HepG2 (cell line): Measurements from ENCODE around the gene RIPOR1. TPM values are rescaled to one million over a fixed set of nuclear protein-coding genes. Genes with fewer than 3 reads are reported as not detected.
A peak's percentile ranks its signal among the peaks of the same experiment; 100 is the strongest.

Experiments used
- DNMT1 ChIP-seq: sonication (generic); formaldehyde crosslinking; IDR thresholded peaks from 2 replicates; pipeline ENCODE4 v1.5.1; 2020; ENCODE audit warnings: mild to moderate bottlenecking, missing genetic modification reagents
- NFKBIZ ChIP-seq: IDR thresholded peaks from 2 replicates; pipeline ENCODE4 v1.6.1; 2018; ENCODE audit warnings: missing genetic modification reagents, missing compliant biosample characterization
- RBAK ChIP-seq: sonication (generic); formaldehyde crosslinking; IDR thresholded peaks from 2 replicates; pipeline ENCODE4 v1.5.1; 2020; ENCODE audit warnings: mild to moderate bottlenecking, missing genetic modification reagents
- RBM22 ChIP-seq: fragments of 200-400 bp; formaldehyde crosslinking; optimal IDR thresholded peaks from 2 replicates; pipeline ENCODE3; 2017; ENCODE audit warnings: mild to moderate bottlenecking, low read length, moderate library complexity
- RELA ChIP-seq: sonication (generic); formaldehyde crosslinking; IDR thresholded peaks from 2 replicates; pipeline ENCODE4 v1.4.0; 2020; ENCODE audit warnings: missing genetic modification reagents
- SNAPC2 ChIP-seq: sonication (generic); formaldehyde crosslinking; IDR thresholded peaks from 2 replicates; pipeline ENCODE4 v1.8.1; 2022; ENCODE audit warnings: mild to moderate bottlenecking, missing genetic modification reagents
- TAF1 ChIP-seq: sonication (generic); formaldehyde crosslinking; IDR thresholded peaks from 2 replicates; pipeline ENCODE4 v1.4.0; 2020; ENCODE audit warnings: missing genetic modification reagents
- TFDP1 ChIP-seq: IDR thresholded peaks from 2 replicates; pipeline ENCODE4 v1.6.1; 2016; ENCODE audit warnings: missing compliant biosample characterization, missing genetic modification reagents, borderline replicate concordance
- ZFP37 ChIP-seq: sonication (generic); formaldehyde crosslinking; IDR thresholded peaks from 2 replicates; pipeline ENCODE4 v1.4.0; 2020; ENCODE audit warnings: missing genetic modification reagents, borderline replicate concordance
- ZFP91 ChIP-seq: sonication (generic); formaldehyde crosslinking; IDR thresholded peaks from 2 replicates; pipeline ENCODE4 v1.9.0; 2022; ENCODE audit warnings: missing genetic modification reagents, mild to moderate bottlenecking, borderline replicate concordance
- ZFYVE20 ChIP-seq: sonication (generic); formaldehyde crosslinking; IDR thresholded peaks from 2 replicates; pipeline ENCODE4 v1.8.0; 2023; ENCODE audit warnings: low read depth, mild to moderate bottlenecking, moderate library complexity, missing genetic modification reagents, borderline replicate concordance
- ZNF44 ChIP-seq: sonication (generic); formaldehyde crosslinking; IDR thresholded peaks from 2 replicates; pipeline ENCODE4 v1.5.1; 2020; ENCODE audit warnings: mild to moderate bottlenecking, missing genetic modification reagents
- ZNF558 ChIP-seq: sonication (generic); formaldehyde crosslinking; IDR thresholded peaks from 2 replicates; pipeline ENCODE4 v1.9.0; 2022; ENCODE audit warnings: mild to moderate bottlenecking, missing genetic modification reagents, borderline replicate concordance
- ZNF609 ChIP-seq: sonication (generic); formaldehyde crosslinking; IDR thresholded peaks from 2 replicates; pipeline ENCODE4 v1.4.0; 2020; ENCODE audit warnings: mild to moderate bottlenecking, missing genetic modification reagents, borderline replicate concordance
- ZNF644 ChIP-seq: IDR thresholded peaks from 2 replicates; pipeline ENCODE4 v1.6.1; 2016; ENCODE audit warnings: low read depth
- ZSCAN5A ChIP-seq: sonication (generic); formaldehyde crosslinking; IDR thresholded peaks from 2 replicates; pipeline ENCODE4 v1.8.0; 2022; ENCODE audit warnings: mild to moderate bottlenecking, missing genetic modification reagents, borderline replicate concordance
- polyA plus RNA-seq, 8 experiments: library from polyadenylated mRNA; depleted of rRNA in 3 of 8; stranded (reverse) in 7 of 8; unstranded in 1 of 8; fragments of >200 nt; fragmentation: Illumina TruSeq in 4 of 8; extraction: Trizol in 4 of 8; gene quantifications; 2 replicates each; pipeline versions ENCODE4 v1.2.1 to v1.2.3, GENCODE V29; 2011 to 2016; ENCODE audit warnings: low read depth in 4 of 8, missing spikeins in 1 of 8, mixed read lengths in 1 of 8; ENCODE audit not compliant: insufficient read depth in 1 of 8
- total RNA-seq, 5 experiments: library from RNA; depleted of rRNA; stranded (reverse); fragments of >200 nt; fragmentation: Illumina TruSeq; extraction: Trizol; gene quantifications; 2 replicates each; pipeline ENCODE4 v1.2.3, GENCODE V29; 2016; ENCODE audit warnings: low read depth in 1 of 5

The RIPOR1 gene
- total and polyA plus RNA-seq, 2 of the 13 experiments (the other 11 are each of a cell fraction or from before 2014, with no cell fraction given) = 4.6 to 8.1 TPM

GRCh38 chr16:67530013-67530939 lies 1.6 kb downstream of the RIPOR1 start (continued):
- no peak for TF ChIP-seq ZFP37
- no peak for TF ChIP-seq ZFP91
- TF ChIP-seq RBAK (CRISPR knock-in tag) = no peak
- peak; percentile 68; the same call in 1 of the 2 replicates for TF ChIP-seq SNAPC2 (CRISPR knock-in tag)
- no peak for TF ChIP-seq ZNF609 (CRISPR knock-in tag)
- TF ChIP-seq TFDP1 (CRISPR knock-in tag) = no peak
- TF ChIP-seq NFKBIZ (CRISPR knock-in tag) = no peak
- no peak for TF ChIP-seq ZNF644 (CRISPR knock-in tag)
- no peak for TF ChIP-seq RBM22
- no peak for TF ChIP-seq ZFYVE20 (CRISPR knock-in tag)
- TF ChIP-seq RELA (CRISPR knock-in tag) = no peak
- TF ChIP-seq ZNF44 (CRISPR knock-in tag) = no peak
- no peak for TF ChIP-seq TAF1 (CRISPR knock-in tag)
- TF ChIP-seq ZSCAN5A (CRISPR knock-in tag) = no peak
- no peak for TF ChIP-seq ZNF558
- no peak for TF ChIP-seq DNMT1
